Right cardiac atrium (tissue), 5 donors: ENCODE data around the gene NR4A3. TPM values are rescaled to one million over a fixed set of nuclear protein-coding genes. Genes with fewer than 3 reads are reported as not detected.
"Not testable (repeated sequence)": the region's sequence is repeated elsewhere in the genome, so short reads cannot be mapped to it uniquely, and the experiment has no call there.

Experiments used
- ATAC-seq, 2 donors: fragments of 200-7000 bp; cut with Tn5 transposase; one replicate each; pipeline versions ENCODE4 v1.8.0 to v1.9.1; 2020; ENCODE audit warnings: moderate library complexity in 2 of 2, mild to moderate bottlenecking in 1 of 2
- DNase-seq, 3 donors: peaks; one replicate each; pipeline ENCODE4 v3.0.0-alpha.2; 2020
- H3K27ac ChIP-seq: one replicate; pipeline ENCODE4 v1.5.1; 2013; ENCODE audit warnings: mild to moderate bottlenecking, low read length, control low read depth, moderate library complexity
- H3K27me3 ChIP-seq: one replicate; pipeline ENCODE4 v1.6.1; 2013; ENCODE audit not compliant: control insufficient read depth, insufficient read depth
- H3K4me1 ChIP-seq: one replicate; pipeline ENCODE4 v1.6.1; 2013; ENCODE audit warnings: low read length; ENCODE audit not compliant: control insufficient read depth, insufficient read depth
- H3K4me3 ChIP-seq: one replicate; pipeline ENCODE4 v1.5.1; 2013; ENCODE audit warnings: low read length, control low read depth
- H3K9me3 ChIP-seq: one replicate; pipeline ENCODE4 v1.6.1; 2013; ENCODE audit warnings: low read length; ENCODE audit not compliant: control insufficient read depth
- WGBS: extraction: QIAGEN DNeasy Blood & Tissue Kit; methylation state at CpG from one replicate; pipeline ENCODE4 v1.1.7; 2013; 5-methylcytosine and 5-hydroxymethylcytosine counted together
- intact Hi-C, 4 donors: fragments of 100-400 bp; cut with DNase I; formaldehyde crosslinking; loops; one replicate each; pipeline versions ENCODE4 v1.11.0 to v1.14.0; 2022 to 2023
- long read RNA-seq, 4 donors: library from polyadenylated mRNA; unstranded; transcript quantifications; one replicate each; pipeline ENCODE4 v2.0.0, GENCODE V29; 2020 to 2021
- polyA plus RNA-seq: library from polyadenylated mRNA; stranded (reverse); fragments of 200-250 nt; gene quantifications from one replicate; pipeline ENCODE4 v1.2.3, GENCODE V29; 2013
- total RNA-seq, 4 donors: library from RNA; stranded (reverse); fragmentation: NEBNext Ultra II Directional; extraction: Animal tissue kit (Norgen Biotek cat#: 25700); gene quantifications; one replicate each; pipeline ENCODE4 v1.2.1, GENCODE V29; 2021
- donor health status: healthy with polysubstance abuse.
- donor health status: DM: no; HTN: yes; CAD: no.
- donor health status: DM: no; HTN: no; CAD: no.
- donor health status: DM: no; HTN: yes; CAD: no; lungs with severe emphysema.
- donor health status: DM: yes; HTN: yes; CAD: no.

Gene NR4A3
- total RNA-seq (10 to 100 TPM in 1 of 4 donors, 1 to 10 TPM in 3; 4.1 to 98.5 (median 6.3) TPM), polyA plus RNA-seq (57.4 TPM)
- long read RNA-seq, donor 1, partial matches to known transcripts = 1 of 3 reads
- long read RNA-seq, donor 1, other reads (novel, unspliced or antisense) = 2 of 3 reads
- long read RNA-seq, donor 2 = 0 reads
- long read RNA-seq, donor 3, partial matches to known transcripts = 27 of 40 reads
- long read RNA-seq, donor 3, other reads (novel, unspliced or antisense) = 13 of 40 reads
- long read RNA-seq, donor 4 = 0 reads

GRCh38 chr9:99821396-99822108 is at the start of gene NR4A3:
Gene NR4A3, plus strand, starts transcription at chr9:99821885. Its CDS starts 6,158 bp downstream, at chr9:99828043.
- intact Hi-C loops = loop anchor here in 2 of 4 donors (5.0 to 10.0 kb wide), 3 partner anchors 83 to 464 kb away; partner anchors contain the start of genes STX17 (in 2 of the 2), ERP44 (in 1 of the 2) and INVS (in 1 of the 2)
- ATAC-seq (peak; percentile 85 to 90), DNase-seq (peak; percentile 97)
- WGBS = under 1% methylated on average over 75 of the region's 75 CpGs
- Histone ChIP-seq H3K4me3 (peak within 1 kb of the TSS; percentile 74), H3K27ac (peak within 1 kb of the TSS; percentile 76), H3K9me3 (no peaks in the 10 kb centered on the region), H3K27me3 (no peaks in the 10 kb centered on the region), H3K4me1 (no peaks in the 10 kb centered on the region)

GRCh38 chr9:99773468-99774138 is 48.1 kb upstream of the NR4A3 start:
- intact Hi-C loops = no loop called here
- Histone ChIP-seq H3K9me3 (no peaks in the 10 kb centered on the region), H3K27ac (no peak overlapping the region), H3K27me3 (no peaks in the 10 kb centered on the region), H3K4me3 (no peak overlapping the region), H3K4me1 (no peaks in the 10 kb centered on the region)
- DNase-seq = no peak
- WGBS = 75% methylated on average over 2 of the region's 2 CpGs
- no peak for ATAC-seq

GRCh38 chr9:99778308-99778707 is 43.4 kb upstream of the NR4A3 start:
- H3K27ac ChIP-seq = no peak overlapping the region
- WGBS = 75% methylated on average over 2 of the region's 2 CpGs
- ATAC-seq (no peak), DNase-seq (no peak)
- no peaks in the 10 kb centered on the region for H3K4me1 ChIP-seq
- no peaks in the 10 kb centered on the region for H3K9me3 ChIP-seq
- no peak overlapping the region for H3K4me3 ChIP-seq
- no peaks in the 10 kb centered on the region for H3K27me3 ChIP-seq
- intact Hi-C loops = no loop called here

- no peak overlapping the region for H3K27ac ChIP-seq
- no peak overlapping the region for H3K4me3 ChIP-seq
- H3K9me3 ChIP-seq = no peaks in the 10 kb centered on the region
- intact Hi-C loops = no loop called here
- WGBS = 84% methylated on average over 3 of the region's 3 CpGs
- H3K4me1 ChIP-seq = no peaks in the 10 kb centered on the region
- no peak for ATAC-seq
- no peaks in the 10 kb centered on the region for H3K27me3 ChIP-seq
- no peak for DNase-seq
These were observed 42.8 kb upstream of the NR4A3 start for GRCh38 chr9:99778836-99779235.

GRCh38 chr9:99779277-99779676 is 42.4 kb upstream of the NR4A3 start:
- intact Hi-C loops = no loop called here
- no peak for DNase-seq
- Histone ChIP-seq H3K27ac (no peak overlapping the region), H3K4me1 (no peaks in the 10 kb centered on the region), H3K4me3 (no peak overlapping the region), H3K9me3 (no peaks in the 10 kb centered on the region), H3K27me3 (no peaks in the 10 kb centered on the region)
- no peak for ATAC-seq
- WGBS = 83% methylated on average over 4 of the region's 4 CpGs

GRCh38 chr9:99782349-99782748 is 39.3 kb upstream of the NR4A3 start:
- intact Hi-C loops, H3K4me3 ChIP-seq, ATAC-seq, DNase-seq, H3K27me3 ChIP-seq, H3K27ac ChIP-seq, H3K9me3 ChIP-seq, H3K4me1 ChIP-seq: not testable (repeated sequence)
- 91% methylated on average over 5 of the region's 5 CpGs for WGBS

- H3K4me1 ChIP-seq = no peaks in the 10 kb centered on the region
- DNase-seq = no peak
- no peak overlapping the region for H3K4me3 ChIP-seq
- no peak overlapping the region for H3K27ac ChIP-seq
- H3K27me3 ChIP-seq = no peaks in the 10 kb centered on the region
- H3K9me3 ChIP-seq = no peaks in the 10 kb centered on the region
- intact Hi-C loops = no loop called here
- no peak for ATAC-seq
- WGBS = 93% methylated on average over 6 of the region's 6 CpGs
These were observed 38.5 kb upstream of the NR4A3 start for GRCh38 chr9:99782962-99783718.

GRCh38 chr9:99783799-99784198 is 37.9 kb upstream of the NR4A3 start:
- Histone ChIP-seq H3K4me1 (no peaks in the 10 kb centered on the region), H3K27ac (no peak overlapping the region), H3K4me3 (no peak overlapping the region), H3K9me3 (no peaks in the 10 kb centered on the region), H3K27me3 (no peaks in the 10 kb centered on the region)
- intact Hi-C loops = no loop called here
- 60% methylated on average over 2 of the region's 2 CpGs for WGBS
- DNase-seq = no peak
- ATAC-seq = no peak

- Histone ChIP-seq H3K27me3 (no peaks in the 10 kb centered on the region), H3K4me3 (no peak overlapping the region), H3K27ac (no peak overlapping the region), H3K4me1 (no peaks in the 10 kb centered on the region), H3K9me3 (no peaks in the 10 kb centered on the region)
- WGBS = 80% methylated on average over 1 of the region's 1 CpG
- intact Hi-C loops = no loop called here
- ATAC-seq = no peak
- no peak for DNase-seq
These were observed 36.6 kb upstream of the NR4A3 start for GRCh38 chr9:99785010-99785590.

GRCh38 chr9:99787556-99787955 is 34.1 kb upstream of the NR4A3 start:
- Histone ChIP-seq H3K27ac (no peak overlapping the region), H3K9me3 (no peaks in the 10 kb centered on the region), H3K4me3 (no peak overlapping the region), H3K27me3 (no peaks in the 10 kb centered on the region), H3K4me1 (no peaks in the 10 kb centered on the region)
- ATAC-seq = no peak
- no peak for DNase-seq
- intact Hi-C loops = no loop called here
